NOMO-1 treated with dmso at 0.1 percent for 144 hours (cell line): ENCODE data around the gene SGK1.
A peak's percentile ranks its signal among the peaks of the same experiment; 100 is the strongest.

Experiments used
- DNase-seq: peaks from one replicate; lab custom pipeline; 2025; ENCODE audit not compliant: unreplicated experiment; lab: John Stamatoyannopoulos, UW

SGK1 gene

GRCh38 chr6:134132494-134133141 is 185.3 kb downstream of the SGK1 start:
- no peak for DNase-seq

DNA sequence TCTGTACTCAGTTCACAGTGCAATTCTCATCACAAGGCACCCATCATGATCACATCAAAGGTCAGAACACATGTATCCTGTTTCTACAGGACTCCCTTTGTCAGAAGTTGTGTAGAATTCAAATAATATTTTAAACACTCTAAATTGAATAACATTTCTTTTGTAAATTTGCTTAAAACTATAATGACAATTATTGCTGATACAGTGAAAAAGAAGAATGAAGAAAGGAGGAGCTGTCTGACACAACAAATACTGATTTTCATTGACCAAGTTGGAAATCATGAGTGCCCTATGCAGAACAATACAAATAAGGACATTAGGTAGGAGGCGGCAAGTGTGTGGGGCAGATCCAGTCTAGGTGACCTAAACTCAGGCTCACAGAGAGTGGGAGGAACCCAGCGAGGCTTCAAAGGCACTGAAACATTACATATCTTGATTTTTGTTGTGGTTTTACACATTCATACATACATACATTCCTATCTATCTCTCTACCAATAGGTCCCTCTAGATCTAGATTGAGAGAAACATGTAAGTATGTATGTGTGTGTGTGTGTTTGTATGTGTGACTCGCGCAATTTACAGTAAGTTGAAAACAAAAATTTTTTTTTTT is 186.3 kb downstream of the SGK1 start:
- DNase-seq = no peak

DNA sequence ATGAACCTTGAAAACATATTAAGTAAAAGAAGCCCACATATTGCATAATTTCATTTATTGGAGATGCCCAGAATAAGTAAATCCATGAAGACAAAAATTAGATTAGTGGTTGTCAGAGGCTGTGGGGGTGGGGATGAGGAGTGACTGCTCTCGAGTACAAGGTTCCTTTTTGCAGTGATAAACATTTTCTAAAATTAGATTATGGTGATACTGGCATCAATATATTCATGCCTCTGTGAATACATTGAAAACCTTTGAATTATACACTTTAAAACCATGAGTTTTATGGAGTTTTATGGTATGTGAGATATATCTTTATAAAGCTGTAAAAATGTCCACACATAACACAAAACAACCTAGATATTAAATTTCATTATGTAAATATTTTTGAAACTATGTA is 189.8 kb downstream of the SGK1 start:
- DNase-seq = no peak

DNA sequence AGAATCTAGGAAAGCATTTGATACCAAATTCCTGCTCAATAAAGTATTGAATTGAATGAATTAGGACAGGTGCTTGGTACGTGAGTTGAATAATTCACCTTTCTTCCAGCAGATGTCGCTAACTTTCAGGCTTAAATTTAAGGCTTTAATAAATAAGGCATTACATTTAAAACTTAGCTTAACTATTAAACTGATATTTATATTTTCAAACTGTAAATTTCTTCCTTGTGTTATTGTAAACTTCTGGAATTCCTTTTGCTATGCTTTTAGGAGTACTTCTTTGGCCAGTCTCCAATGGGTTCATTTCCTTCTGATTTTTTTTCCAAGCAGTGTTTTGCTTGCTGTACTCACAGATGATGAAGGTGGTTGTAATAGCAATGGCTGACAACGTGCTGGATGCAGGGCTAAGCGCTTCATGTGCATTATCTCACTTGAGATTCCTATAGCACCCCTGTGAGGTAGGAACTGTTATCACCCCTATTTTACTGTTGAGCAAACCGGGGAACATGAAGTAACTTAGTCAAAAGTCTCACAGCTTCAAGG is 194.2 kb downstream of the SGK1 start:
- DNase-seq = peak; percentile 9

DNA sequence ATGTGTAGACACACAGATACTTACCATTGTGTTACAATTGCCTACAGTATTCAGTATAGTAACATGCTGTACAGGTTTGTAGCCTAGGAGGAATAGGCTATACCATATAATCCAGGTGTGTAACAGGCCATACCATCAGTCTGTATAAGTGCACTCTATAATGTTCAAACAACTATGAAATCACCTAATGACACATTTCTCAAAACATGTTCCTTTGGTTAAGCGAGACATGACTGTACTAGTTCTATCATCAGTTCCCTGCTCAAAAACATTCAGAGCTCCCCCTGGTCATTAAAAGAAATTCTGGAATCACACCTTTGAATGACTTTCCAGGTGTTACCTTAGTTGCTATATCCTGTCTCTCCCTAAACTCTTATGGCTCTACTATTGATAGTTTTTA is 195.1 kb downstream of the SGK1 start:
- no peak for DNase-seq

- DNase-seq = no peak
Observed at GRCh38 chr6:134119486-134119885, 198.4 kb downstream of the SGK1 start.
